Thyroid gland (tissue), 4 donors: ENCODE measurements around the gene BMPR1B. TPM values are rescaled to one million over a fixed set of nuclear protein-coding genes. Genes with fewer than 3 reads are reported as not detected.
A peak's percentile ranks its signal among the peaks of the same experiment; 100 is the strongest.

Source experiments
- DNase-seq, 2 donors: peaks; one replicate each; pipeline ENCODE4 v3.0.0-alpha.2; 2019
- H3K27ac ChIP-seq, 3 donors: fragments of 200-600 bp; sonication (generic); 1 replicate in 2 of 3; 2 replicates in 1 of 3; pipeline ENCODE4 v1.5.1; 2016 to 2019; ENCODE audit warnings: mild to moderate bottlenecking in 1 of 3, moderate library complexity in 1 of 3
- H3K27me3 ChIP-seq: fragments of 200-600 bp; sonication (generic); one replicate; pipeline ENCODE4 v1.5.1; 2019
- H3K36me3 ChIP-seq, 2 donors: fragments of 200-600 bp; sonication (generic); one replicate each; pipeline ENCODE4 v1.5.1; 2016 to 2019
- H3K4me1 ChIP-seq, 2 donors: fragments of 200-600 bp; sonication (generic); one replicate each; pipeline ENCODE4 v1.5.1; 2017 to 2019
- H3K4me3 ChIP-seq, 3 donors: fragments of 200-600 bp; sonication (generic); replicated peaks in 1 of 3; 1 replicate in 2 of 3; 2 replicates in 1 of 3; pipeline ENCODE4 v1.5.1; 2016; ENCODE audit warnings: mild to moderate bottlenecking in 1 of 3
- H3K9me3 ChIP-seq: fragments of 200-600 bp; sonication (generic); one replicate; pipeline ENCODE4 v1.5.1; 2017
- CTCF ChIP-seq, 6 experiments: fragments of 200-600 bp in 3 of 6; fragments of 450-650 bp in 3 of 6; sonication (generic) in 3 of 6; IDR thresholded peaks; one replicate each; pipeline ENCODE4 v1.5.1; 2016 to 2019; ENCODE audit warnings: antibody characterized with exemption in 6 of 6, mild to moderate bottlenecking in 2 of 6, inconsistent platforms in 1 of 6, moderate library complexity in 1 of 6
- POLR2A ChIP-seq, 2 donors: fragments of 450-650 bp; IDR thresholded peaks; one replicate each; pipeline ENCODE4 v1.6.1; 2017; ENCODE audit warnings: antibody characterized with exemption in 2 of 2, mild to moderate bottlenecking in 2 of 2, moderate library complexity in 1 of 2
- WGBS, 2 donors: methylation state at CpG; one replicate each; pipeline ENCODE4 v1.1.5; 2017; 5-methylcytosine and 5-hydroxymethylcytosine counted together
- intact Hi-C: fragments of 100-400 bp; cut with DNase I; formaldehyde crosslinking; loops from one replicate; pipeline ENCODE4 v1.15.1; 2023
- total RNA-seq, 4 donors: library from RNA; depleted of rRNA; stranded (reverse); fragments of >200 nt; gene quantifications; one replicate each; pipeline ENCODE4 v1.2.3, GENCODE V29; 2016

The BMPR1B gene
- total RNA-seq, 4 donors from 2014 or later: 0.49 to 0.89 (median 0.76) TPM

GRCh38 chr4:95108883-95109421 lies 351.2 kb downstream of the BMPR1B start:
- no peaks in the 10 kb centered on the region for H3K9me3 ChIP-seq
- no peaks in the 10 kb centered on the region for H3K4me1 ChIP-seq
- WGBS, 2 donors: 94 to 96% methylated on average over 1 of the region's 1 CpG
- no peak overlapping the region for H3K4me3 ChIP-seq
- H3K27ac ChIP-seq: no peak overlapping the region
- TF ChIP-seq POLR2A (IDR thresholded peaks at IDR 0.05) (no peak), CTCF (IDR thresholded peaks at IDR 0.05) (no peak)
- H3K27me3 ChIP-seq: no peaks in the 10 kb centered on the region
- no peak for DNase-seq
- intact Hi-C loops: no loop called here
- H3K36me3 ChIP-seq: no peaks in the 10 kb centered on the region

- DNase-seq: no peak
- intact Hi-C loops: no loop called here
- TF ChIP-seq CTCF (IDR thresholded peaks at IDR 0.05) (no peak), POLR2A (IDR thresholded peaks at IDR 0.05) (no peak)
- H3K27ac ChIP-seq: no peak overlapping the region
- no peaks in the 10 kb centered on the region for H3K27me3 ChIP-seq
- H3K4me3 ChIP-seq: no peak overlapping the region
- WGBS, 2 donors: 82 to 89% methylated on average over 3 of the region's 3 CpGs
- H3K36me3 ChIP-seq: no peaks in the 10 kb centered on the region
- H3K4me1 ChIP-seq: no peaks in the 10 kb centered on the region
- no peaks in the 10 kb centered on the region for H3K9me3 ChIP-seq
These were observed 356.8 kb downstream of the BMPR1B start for GRCh38 chr4:95114521-95114920.

- TF ChIP-seq POLR2A (IDR thresholded peaks at IDR 0.05) (no peak), CTCF (IDR thresholded peaks at IDR 0.05) (no peak)
- H3K27ac ChIP-seq: no peak overlapping the region
- no peak overlapping the region for H3K4me3 ChIP-seq
- H3K36me3 ChIP-seq: no peaks in the 10 kb centered on the region
- no peaks in the 10 kb centered on the region for H3K9me3 ChIP-seq
- DNase-seq: no peak
- intact Hi-C loops: no loop called here
- no peaks in the 10 kb centered on the region for H3K27me3 ChIP-seq
- no peaks in the 10 kb centered on the region for H3K4me1 ChIP-seq
- 46 to 56% methylated on average over 6 of the region's 6 CpGs for WGBS, 2 donors
These were observed 360.7 kb downstream of the BMPR1B start for GRCh38 chr4:95118497-95118896.

- H3K36me3 ChIP-seq: no peaks in the 10 kb centered on the region
- DNase-seq: no peak
- TF ChIP-seq POLR2A (IDR thresholded peaks at IDR 0.05): no peak
- TF ChIP-seq CTCF (IDR thresholded peaks at IDR 0.05): no peak
- H3K27ac ChIP-seq: no peak overlapping the region
- H3K9me3 ChIP-seq: no peaks in the 10 kb centered on the region
- no peak overlapping the region for H3K4me3 ChIP-seq
- H3K4me1 ChIP-seq: no peaks in the 10 kb centered on the region
- 84 to 92% methylated on average over 2 of the region's 2 CpGs for WGBS, 2 donors
- intact Hi-C loops: no loop called here
- no peaks in the 10 kb centered on the region for H3K27me3 ChIP-seq
These were observed 362.7 kb downstream of the BMPR1B start for GRCh38 chr4:95120456-95120855.

- Histone ChIP-seq H3K9me3 (no peaks in the 10 kb centered on the region), H3K27ac (no peak overlapping the region), H3K4me3 (no peak overlapping the region), H3K4me1 (no peaks in the 10 kb centered on the region), H3K36me3 (no peaks in the 10 kb centered on the region), H3K27me3 (no peaks in the 10 kb centered on the region)
- no peak for TF ChIP-seq CTCF (IDR thresholded peaks at IDR 0.05)
- no peak for TF ChIP-seq POLR2A (IDR thresholded peaks at IDR 0.05)
- peak in 1 of 2 donors; percentile 12 for DNase-seq
- intact Hi-C loops: no loop called here
- 39 to 42% methylated on average over 9 of the region's 9 CpGs for WGBS, 2 donors
These were observed 364.2 kb downstream of the BMPR1B start for GRCh38 chr4:95122001-95122400.
